GM23248 (cell line): ENCODE results near the gene RASSF5.

Experiments used
- EZH2 ChIP-seq: fragments of 200-600 bp; sonication (generic); IDR thresholded peaks from 2 replicates; pipeline ENCODE4 v1.6.1; 2018; ENCODE audit warnings: antibody characterized with exemption, mild to moderate bottlenecking; ENCODE audit not compliant: insufficient read depth, poor library complexity, severe bottlenecking
- EZH2phosphoT487 ChIP-seq: fragments of 200-600 bp; sonication (generic); IDR thresholded peaks from 2 replicates; pipeline ENCODE4 v1.6.1; 2018; ENCODE audit warnings: antibody characterized with exemption, moderate library complexity, mild to moderate bottlenecking, low read depth; ENCODE audit not compliant: insufficient read depth

DNA sequence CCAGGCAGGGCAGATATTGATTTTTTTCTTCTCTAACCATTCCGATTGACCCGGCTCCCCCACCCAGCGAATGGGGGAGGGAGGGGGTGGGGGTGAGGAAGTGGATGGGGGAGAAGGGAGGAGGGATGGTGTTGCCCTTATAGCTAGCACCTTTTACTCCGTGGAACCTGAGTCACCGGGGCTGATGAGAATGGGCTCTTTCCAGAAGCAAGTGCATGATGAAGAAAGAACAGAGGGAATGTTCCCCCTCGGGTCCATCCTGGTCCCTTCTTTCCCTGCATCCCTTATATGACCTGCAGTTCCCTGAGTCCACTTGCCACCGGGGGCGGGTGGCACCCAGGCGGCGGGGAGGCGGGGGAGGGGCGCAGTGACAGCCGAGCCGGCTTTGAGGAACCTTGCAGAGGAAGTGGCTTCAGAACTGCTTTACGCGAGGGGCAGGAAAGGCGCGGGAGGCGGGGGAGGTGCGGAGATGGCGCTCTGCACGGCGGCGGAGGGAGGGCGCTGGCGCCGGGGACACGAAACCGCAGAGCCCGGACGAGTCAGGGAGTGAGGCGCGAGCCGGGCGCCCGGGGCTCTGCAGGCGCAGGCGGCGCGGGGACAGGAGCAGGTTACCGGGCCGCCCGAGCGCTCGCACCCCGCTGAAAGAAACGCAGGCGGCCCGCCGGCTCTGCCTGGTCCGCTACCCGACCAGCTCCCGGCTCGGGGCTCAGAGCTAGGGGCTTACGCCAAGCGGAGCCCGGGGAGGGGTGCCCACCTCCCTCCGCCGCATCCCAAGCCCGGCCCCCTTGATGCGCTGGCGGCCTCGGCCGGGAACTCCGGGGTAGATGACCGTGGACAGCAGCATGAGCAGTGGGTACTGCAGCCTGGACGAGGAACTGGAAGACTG lies 49.7 kb downstream of the RASSF5 start:
- TF ChIP-seq EZH2 (no peak), EZH2phosphoT487 (no peak)
